Right lobe of liver (tissue), 6 donors: ENCODE measurements around the gene DENND2A. TPM values are rescaled to one million over a fixed set of nuclear protein-coding genes. Genes with fewer than 3 reads are reported as not detected.

Source experiments
- ATAC-seq, 4 donors: fragments of 200-7000 bp; cut with Tn5 transposase; one replicate each; pipeline ENCODE4 v1.9.1; 2020; ENCODE audit warnings: mild to moderate bottlenecking in 4 of 4, moderate library complexity in 4 of 4
- DNase-seq, 3 donors: peaks; one replicate each; pipeline ENCODE4 v3.0.0-alpha.2; 2020
- H3K27ac ChIP-seq, 3 donors: fragments of 200-600 bp; one replicate each; pipeline ENCODE4 v1.8.0; 2022
- H3K27me3 ChIP-seq, 2 donors: fragments of 200-600 bp; one replicate each; pipeline ENCODE4 v1.8.0; 2022
- H3K36me3 ChIP-seq, 4 donors: fragments of 200-600 bp; sonication (generic) in 1 of 4; one replicate each; pipeline versions ENCODE4 v1.5.1 to v1.8.0; 2017 to 2022; ENCODE audit warnings: control low read depth in 1 of 4
- H3K4me1 ChIP-seq, 4 donors: fragments of 200-600 bp; sonication (generic) in 1 of 4; one replicate each; pipeline versions ENCODE4 v1.5.1 to v1.8.0; 2017 to 2022; ENCODE audit warnings: control low read depth in 1 of 4
- H3K4me3 ChIP-seq, 3 donors: fragments of 200-600 bp; one replicate each; pipeline ENCODE4 v1.8.0; 2022
- H3K9me3 ChIP-seq, 4 donors: fragments of 200-600 bp; sonication (generic) in 1 of 4; one replicate each; pipeline versions ENCODE4 v1.5.1 to v1.8.0; 2017 to 2022; ENCODE audit warnings: control low read depth in 1 of 4
- POLR2A ChIP-seq: fragments of 450-650 bp; IDR thresholded peaks from one replicate; pipeline ENCODE4 v1.6.1; 2017; ENCODE audit warnings: antibody characterized with exemption, mild to moderate bottlenecking
- WGBS: methylation state at CpG from one replicate; pipeline ENCODE4 v1.1.6; 2018; ENCODE audit warnings: low coverage, low lambda C conversion rate; ENCODE audit not compliant: insufficient coverage; ENCODE audit errors: missing lambda C conversion rate; 5-methylcytosine and 5-hydroxymethylcytosine counted together
- intact Hi-C, 2 donors: fragments of 100-400 bp; cut with DNase I; formaldehyde crosslinking; loops; one replicate each; pipeline versions ENCODE4 v1.11.2 to v1.14.1; 2022
- total RNA-seq, 6 experiments: library from RNA; depleted of rRNA in 2 of 6; stranded (reverse); fragments of >200 nt in 2 of 6; fragmentation: NEBNext Ultra II Directional in 3 of 6; extraction: Animal tissue kit (Norgen Biotek cat#: 25700) in 3 of 6; gene quantifications; one replicate each; pipeline versions ENCODE4 v1.1.0 to v1.2.4, GENCODE V29; 2016 to 2023
- TF ChIP-seq, protein P1 (sequence below), 4 donors: fragments of 200-600 bp in 3 of 4; fragments of 450-650 bp in 1 of 4; IDR thresholded peaks; one replicate each; pipeline versions ENCODE4 v1.5.1 to v1.8.0; 2016 to 2022; ENCODE audit warnings: antibody characterized with exemption in 4 of 4, mild to moderate bottlenecking in 2 of 4
- donor health status: DM: no; HTN: yes; CAD: no.
- donor health status: DM: no; HTN: no; CAD: no.
- donor health status: DM: no; HTN: no; CAD: no.
- donor health status: DM: no; HTN: yes; CAD: no.
- donor health status: DM: no; HTN: yes; CAD: no.

Gene DENND2A
- total RNA-seq, 6 experiments from 2014 or later: 1.4 to 3.6 (median 2.4) TPM

DNA sequence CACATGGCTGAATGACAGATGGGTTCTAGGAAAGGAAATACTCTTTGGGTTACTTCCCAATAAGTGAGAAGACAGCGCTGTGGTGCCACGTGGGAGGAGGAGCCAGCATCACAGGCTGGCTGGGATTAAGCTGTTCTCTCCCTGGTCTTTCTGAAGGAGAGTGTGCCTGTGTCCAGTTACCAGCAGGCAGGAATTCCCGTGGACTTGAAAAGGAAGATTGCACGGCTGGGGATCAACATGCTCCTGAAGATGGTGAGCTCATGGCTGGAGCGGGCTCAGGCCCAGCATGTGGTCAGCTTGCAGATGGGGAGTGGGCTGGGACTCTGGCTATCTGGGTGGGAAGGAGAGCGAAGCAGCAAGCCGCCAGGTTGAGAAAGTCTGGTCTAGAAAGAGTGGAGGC lies 40.3 kb upstream of the DENND2A start:
- Histone ChIP-seq H3K9me3 (no peaks in the 10 kb centered on the region), H3K4me3 (no peak overlapping the region), H3K4me1 (peaks cover 0 to 5% (median 0%) of the 10 kb centered on the region in 4 donors), H3K27me3 (no peaks in the 10 kb centered on the region), H3K27ac (no peak overlapping the region), H3K36me3 (no peaks in the 10 kb centered on the region)
- intact Hi-C loops: no loop called here
- WGBS: 97% methylated on average over 4 of the region's 7 CpGs
- ATAC-seq (no peak), DNase-seq (peak in 1 of 3 donors; percentile 23)
- TF ChIP-seq, protein P1, sequence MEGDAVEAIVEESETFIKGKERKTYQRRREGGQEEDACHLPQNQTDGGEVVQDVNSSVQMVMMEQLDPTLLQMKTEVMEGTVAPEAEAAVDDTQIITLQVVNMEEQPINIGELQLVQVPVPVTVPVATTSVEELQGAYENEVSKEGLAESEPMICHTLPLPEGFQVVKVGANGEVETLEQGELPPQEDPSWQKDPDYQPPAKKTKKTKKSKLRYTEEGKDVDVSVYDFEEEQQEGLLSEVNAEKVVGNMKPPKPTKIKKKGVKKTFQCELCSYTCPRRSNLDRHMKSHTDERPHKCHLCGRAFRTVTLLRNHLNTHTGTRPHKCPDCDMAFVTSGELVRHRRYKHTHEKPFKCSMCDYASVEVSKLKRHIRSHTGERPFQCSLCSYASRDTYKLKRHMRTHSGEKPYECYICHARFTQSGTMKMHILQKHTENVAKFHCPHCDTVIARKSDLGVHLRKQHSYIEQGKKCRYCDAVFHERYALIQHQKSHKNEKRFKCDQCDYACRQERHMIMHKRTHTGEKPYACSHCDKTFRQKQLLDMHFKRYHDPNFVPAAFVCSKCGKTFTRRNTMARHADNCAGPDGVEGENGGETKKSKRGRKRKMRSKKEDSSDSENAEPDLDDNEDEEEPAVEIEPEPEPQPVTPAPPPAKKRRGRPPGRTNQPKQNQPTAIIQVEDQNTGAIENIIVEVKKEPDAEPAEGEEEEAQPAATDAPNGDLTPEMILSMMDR (IDR thresholded peaks at IDR 0.05): no peak
- no peak for TF ChIP-seq POLR2A

DNA sequence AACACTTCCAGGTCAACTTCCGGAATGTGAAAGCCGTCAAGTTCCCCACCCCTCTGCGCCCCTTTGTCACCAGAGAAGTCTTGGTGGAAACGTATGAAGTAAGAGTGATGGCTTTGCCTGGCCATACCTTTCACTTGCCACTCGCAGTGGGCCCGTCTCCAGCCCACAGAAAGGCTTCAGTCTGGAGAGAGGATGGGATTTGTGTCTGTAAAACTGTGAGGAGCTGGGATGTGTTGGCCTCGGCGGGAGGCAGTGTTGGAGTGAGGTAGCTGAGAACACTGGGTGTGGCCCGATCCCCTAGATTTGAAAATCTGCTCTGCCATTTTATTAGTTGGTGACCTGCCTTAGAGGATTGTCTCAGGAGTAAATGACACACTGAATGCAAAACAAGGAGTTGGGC lies 38.6 kb upstream of the DENND2A start:
- H3K9me3 ChIP-seq: no peaks in the 10 kb centered on the region
- 94% methylated on average over 9 of the region's 9 CpGs for WGBS
- ATAC-seq: no peak
- TF ChIP-seq POLR2A: no peak
- TF ChIP-seq, protein P1 (IDR thresholded peaks at IDR 0.05): no peak
- H3K36me3 ChIP-seq: no peaks in the 10 kb centered on the region
- DNase-seq: no peak
- H3K4me1 ChIP-seq: peaks cover 0 to 10% (median 0%) of the 10 kb centered on the region in 4 donors
- H3K27me3 ChIP-seq: no peaks in the 10 kb centered on the region
- H3K4me3 ChIP-seq: no peak overlapping the region
- H3K27ac ChIP-seq: no peak overlapping the region
- intact Hi-C loops: no loop called here

DNA sequence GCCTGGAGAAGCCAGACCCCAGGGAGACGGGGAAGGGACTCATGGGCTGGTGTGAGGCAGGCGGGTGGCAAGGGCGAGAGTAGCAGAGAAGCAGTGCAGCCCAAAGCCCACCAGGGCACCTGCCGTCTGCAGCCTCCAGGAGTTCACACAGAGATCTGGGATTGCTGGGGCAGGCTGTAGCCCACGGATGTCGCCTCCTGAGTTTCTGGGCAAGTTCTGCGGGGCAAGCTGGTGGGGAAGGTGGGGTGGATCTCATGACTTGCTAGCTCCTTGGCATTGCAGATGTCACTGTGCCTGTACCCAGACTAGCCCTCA lies 38.2 kb upstream of the DENND2A start:
- Histone ChIP-seq H3K4me1 (peaks cover 0 to 10% (median 0%) of the 10 kb centered on the region in 4 donors), H3K4me3 (no peak overlapping the region), H3K9me3 (no peaks in the 10 kb centered on the region), H3K27me3 (no peaks in the 10 kb centered on the region), H3K36me3 (no peaks in the 10 kb centered on the region), H3K27ac (no peak overlapping the region)
- ATAC-seq (no peak), DNase-seq (no peak)
- 100% methylated on average over 2 of the region's 7 CpGs for WGBS
- intact Hi-C loops: no loop called here
- TF ChIP-seq, protein P1 (IDR thresholded peaks at IDR 0.05): no peak
- TF ChIP-seq POLR2A: no peak

DNA sequence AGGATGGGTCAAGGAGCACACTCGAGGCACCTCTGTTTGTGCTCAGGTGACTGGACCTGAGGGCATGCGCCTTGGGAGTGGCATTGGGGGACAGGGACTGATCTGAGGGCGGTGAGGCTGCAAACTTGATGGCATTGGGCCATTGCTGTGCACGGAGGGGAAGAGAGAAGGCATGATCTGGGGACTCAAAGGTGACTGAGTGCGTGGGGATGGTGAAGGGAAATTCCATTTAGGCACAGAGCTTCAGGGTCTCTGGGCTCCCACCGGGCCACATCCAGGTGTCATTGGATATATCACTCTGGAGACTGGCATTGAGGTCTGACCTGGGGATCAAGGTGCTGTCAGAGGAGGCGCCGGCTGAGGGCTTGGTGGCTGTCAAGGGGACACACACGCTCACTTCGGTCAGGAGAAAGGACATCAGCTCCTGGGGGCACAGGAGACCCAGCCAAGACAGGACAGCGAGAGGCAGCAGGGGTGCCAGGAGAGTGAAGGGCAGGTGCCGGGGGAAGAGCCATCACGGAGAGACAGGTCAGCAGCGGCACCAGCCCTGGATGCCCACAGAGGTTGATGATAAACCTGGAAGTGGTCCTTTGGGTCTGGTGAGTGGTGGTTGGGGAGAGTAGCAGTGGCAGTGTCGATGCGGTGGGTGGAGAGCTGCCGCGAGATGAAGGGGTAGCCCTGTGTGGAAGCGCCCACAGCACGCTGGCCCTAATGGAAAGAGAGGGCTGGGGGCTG lies 37.6 kb upstream of the DENND2A start:
- no peak for TF ChIP-seq POLR2A
- TF ChIP-seq, protein P1 (IDR thresholded peaks at IDR 0.05): no peak
- H3K36me3 ChIP-seq: no peaks in the 10 kb centered on the region
- ATAC-seq: no peak
- no peaks in the 10 kb centered on the region for H3K9me3 ChIP-seq
- intact Hi-C loops: no loop called here
- DNase-seq: peak in 1 of 3 donors; percentile 36
- no peaks in the 10 kb centered on the region for H3K27me3 ChIP-seq
- H3K27ac ChIP-seq: no peak overlapping the region
- WGBS: 90% methylated on average over 9 of the region's 20 CpGs
- H3K4me1 ChIP-seq: peaks cover 0 to 10% (median 0%) of the 10 kb centered on the region in 4 donors
- H3K4me3 ChIP-seq: no peak overlapping the region
